A549 (cell line): ENCODE results near the gene RFT1. TPM values are rescaled to one million over a fixed set of nuclear protein-coding genes. Genes with fewer than 3 reads are reported as not detected.
A peak's percentile ranks its signal among the peaks of the same experiment; 100 is the strongest.

Experiments used
- ATAC-seq, 2 experiments: fragments of 200-7000 bp in 1 of 2; fragments of >200 bp in 1 of 2; cut with Nextera tagmentation in 1 of 2; cut with Tn5 transposase in 1 of 2; 3 replicates each; pipeline versions ENCODE4 v1.8.0 to v1.9.1; 2018 to 2020; ENCODE audit warnings: mild to moderate bottlenecking in 1 of 2, moderate library complexity in 1 of 2
- CTCF ChIA-PET: fragments of 300-600 bp; sonication (Branson Sonifier 250); formaldehyde crosslinking; extraction: SDS; loops from one replicate; lab custom pipeline; 2021; ENCODE audit warnings: antibody characterized with exemption, inconsistent platforms; lab: Yijun Ruan, JAX
- POLR2A ChIA-PET: fragments of 350-600 bp; formaldehyde crosslinking; extraction: SDS; loops from one replicate; lab custom pipeline; 2021; ENCODE audit warnings: antibody characterized with exemption, inconsistent platforms; lab: Yijun Ruan, JAX
- DNase-seq, 2 experiments: peaks; one replicate each; pipeline versions ENCODE4 v3.0.0 to v3.0.0-alpha.2; 2011 to 2016; ENCODE audit warnings: low read depth in 1 of 2, low spot score in 1 of 2
- FAIRE-seq: peaks from 2 replicates; lab custom pipeline; 2011; peaks lifted over from hg19 to GRCh38; lab: Jason Lieb, UNC
- H3K27ac ChIP-seq, 2 experiments: fragments of >200 bp; sonication (Bioruptor Twin); formaldehyde crosslinking; 3 replicates each; pipeline ENCODE4 v1.5.1; 2016 to 2017
- H3K4me1 ChIP-seq: fragments of >200 bp; sonication (Bioruptor Twin); formaldehyde crosslinking; 3 replicates; pipeline ENCODE4 v1.6.1; 2016
- H3K4me2 ChIP-seq: fragments of >200 bp; sonication (Bioruptor Twin); formaldehyde crosslinking; 3 replicates; pipeline ENCODE4 v1.6.1; 2016
- H3K4me3 ChIP-seq: fragments of >200 bp; sonication (Bioruptor Twin); formaldehyde crosslinking; 3 replicates; pipeline ENCODE4 v1.5.1; 2016
- H3K9me3 ChIP-seq: fragments of >200 bp; sonication (Bioruptor Twin); formaldehyde crosslinking; 3 replicates; pipeline ENCODE4 v1.6.1; 2016
- CBX8 ChIP-seq: fragments of 200-600 bp; sonication (generic); IDR thresholded peaks from 2 replicates; pipeline ENCODE4 v1.6.1; 2016
- CHD4 ChIP-seq: fragments of 200-600 bp; sonication (generic); IDR thresholded peaks from 2 replicates; pipeline ENCODE4 v1.6.1; 2016; ENCODE audit warnings: antibody characterized with exemption, mild to moderate bottlenecking, borderline replicate concordance
- FOSB ChIP-seq: fragments of 250-450 bp; sonication (Bioruptor Pico); IDR thresholded peaks from 2 replicates; pipeline ENCODE4 v1.5.0; 2020; ENCODE audit warnings: mild to moderate bottlenecking, moderate library complexity
- FOXS1 ChIP-seq: fragments of 250-450 bp; sonication (Bioruptor Pico); IDR thresholded peaks from 2 replicates; pipeline ENCODE4 v1.5.0; 2020; ENCODE audit warnings: mild to moderate bottlenecking, moderate library complexity
- HOXB5 ChIP-seq: fragments of 250-450 bp; sonication (Bioruptor Pico); IDR thresholded peaks from 2 replicates; pipeline ENCODE4 v1.5.0; 2020; ENCODE audit warnings: mild to moderate bottlenecking, moderate library complexity
- JUN ChIP-seq, 2 experiments: fragments of >200 bp; sonication (Bioruptor Twin); formaldehyde crosslinking; IDR thresholded peaks; 2 replicates in 1 of 2; 3 replicates in 1 of 2; pipeline ENCODE4 v1.6.1; 2016 to 2017
- MAZ ChIP-seq: fragments of 150-350 bp; IDR thresholded peaks from 2 replicates; pipeline ENCODE4 v1.6.1; 2014; ENCODE audit warnings: antibody characterized with exemption, low read depth, low read length, borderline replicate concordance
- NFE2L2 ChIP-seq: fragments of 150-350 bp; conservative IDR thresholded peaks from 2 replicates; pipeline ENCODE4 v1.6.1; 2014; ENCODE audit warnings: low read length
- PHF8 ChIP-seq: fragments of 200-600 bp; sonication (generic); IDR thresholded peaks from 2 replicates; pipeline ENCODE4 v1.6.1; 2016; ENCODE audit warnings: low read depth, mild to moderate bottlenecking, antibody characterized with exemption, moderate library complexity, borderline replicate concordance
- POLR2A ChIP-seq: IDR thresholded peaks from 2 replicates; pipeline ENCODE4 v1.6.1; 2012; ENCODE audit warnings: mild to moderate bottlenecking, low read length
- RNF2 ChIP-seq: fragments of 200-600 bp; sonication (generic); IDR thresholded peaks from 2 replicates; pipeline ENCODE4 v1.6.1; 2016; ENCODE audit warnings: low read depth, mild to moderate bottlenecking, antibody characterized with exemption, moderate library complexity, borderline replicate concordance
- SMC3 ChIP-seq: fragments of >200 bp; sonication (Bioruptor Twin); formaldehyde crosslinking; IDR thresholded peaks from 3 replicates; pipeline ENCODE4 v1.6.1; 2018; ENCODE audit warnings: inconsistent platforms
- SREBF2 ChIP-seq: fragments of 450-650 bp; IDR thresholded peaks from 2 replicates; pipeline ENCODE4 v1.6.1; 2014; ENCODE audit warnings: mild to moderate bottlenecking, moderate library complexity
- WGBS: methylation state at CpG from one replicate; pipeline ENCODE4 v1.1.6; 2017; ENCODE audit errors: missing lambda C conversion rate; 5-methylcytosine and 5-hydroxymethylcytosine counted together
- polyA plus RNA-seq, 4 experiments: library from polyadenylated mRNA; depleted of rRNA in 3 of 4; stranded (reverse); fragments of >200 nt; fragmentation: RNase III in 1 of 4; extraction: RNeasy Plus Mini Kit Qiagen cat#74134 plus additional on column Dnase treatment in 1 of 4; gene quantifications; 2 replicates in 3 of 4; 3 replicates in 1 of 4; pipeline ENCODE4 v1.2.3, GENCODE V29; 2011 to 2017
- TF ChIP-seq, protein P1 (sequence below): fragments of 250-450 bp; sonication (Bioruptor Pico); IDR thresholded peaks from 2 replicates; pipeline ENCODE4 v1.5.0; 2021; ENCODE audit warnings: mild to moderate bottlenecking, moderate library complexity, borderline replicate concordance
- TF ChIP-seq, protein P2 (sequence below): fragments of >200 bp; sonication (Bioruptor Twin); formaldehyde crosslinking; IDR thresholded peaks from 3 replicates; pipeline ENCODE4 v1.6.1; 2016
- TF ChIP-seq, protein P3 (sequence below): fragments of 250-450 bp; sonication (Bioruptor Pico); IDR thresholded peaks from 2 replicates; pipeline ENCODE4 v1.5.0; 2020; ENCODE audit warnings: low read depth, mild to moderate bottlenecking, moderate library complexity
- TF ChIP-seq, protein P4 (sequence below): fragments of 150-350 bp; IDR thresholded peaks from 2 replicates; pipeline ENCODE4 v1.6.1; 2014; ENCODE audit warnings: low read depth, mild to moderate bottlenecking, low read length
- TF ChIP-seq, protein P5 (sequence below): fragments of 450-650 bp; IDR thresholded peaks from 2 replicates; pipeline ENCODE4 v1.6.1; 2014; ENCODE audit warnings: antibody characterized with exemption

Gene RFT1
- polyA plus RNA-seq, 2 of the 4 experiments (the other 2 are of a cell fraction) = 15.6 to 33.6 TPM

DNA sequence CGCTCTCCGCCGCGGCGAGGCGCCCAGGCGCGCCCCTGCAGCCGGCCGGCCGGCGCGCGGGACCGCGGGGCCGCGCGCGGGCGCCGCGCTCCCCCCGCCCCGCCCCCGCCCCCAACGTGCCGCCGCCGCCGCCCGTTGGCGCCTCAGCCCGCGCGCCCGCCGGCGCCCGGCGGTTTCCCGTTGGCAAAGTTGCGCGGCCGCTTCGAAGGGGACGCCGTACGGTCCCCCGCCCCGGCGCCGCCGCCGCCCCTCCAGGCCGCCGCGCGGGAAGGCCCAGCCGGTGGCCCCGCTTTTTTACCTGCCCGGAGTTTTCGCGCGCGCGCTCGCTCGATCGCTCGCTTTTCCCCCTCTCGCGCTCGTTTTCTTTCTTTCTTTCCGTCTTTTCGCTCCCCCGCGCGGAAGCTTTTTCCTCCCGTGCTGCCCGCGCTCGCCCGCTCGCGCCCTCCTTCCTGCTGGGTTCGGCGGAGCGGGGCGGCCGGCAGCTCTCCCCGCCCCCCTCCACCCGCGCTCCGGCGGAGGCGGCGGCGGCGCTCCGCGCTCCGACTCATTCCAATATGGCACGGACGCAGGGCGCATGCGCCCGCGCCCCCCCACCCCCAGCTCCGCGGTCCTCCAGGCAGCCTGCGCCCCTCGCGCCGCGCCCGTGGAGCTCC is 84.6 kb downstream of the RFT1 start, which contains the start of gene SFMBT1:
SFMBT1 (minus strand) TSS at position 556 of the 653 bp plus-strand sequence. CDS start 76,945 bp downstream, outside the sequence.
- TF ChIP-seq SMC3 (no peak), PHF8 (peak; percentile 51; the same call in 1 of the 2 replicates), POLR2A (peak; percentile 31), JUN (IDR thresholded peaks at IDR 0.05) (no peak)
- TF ChIP-seq, protein P1, sequence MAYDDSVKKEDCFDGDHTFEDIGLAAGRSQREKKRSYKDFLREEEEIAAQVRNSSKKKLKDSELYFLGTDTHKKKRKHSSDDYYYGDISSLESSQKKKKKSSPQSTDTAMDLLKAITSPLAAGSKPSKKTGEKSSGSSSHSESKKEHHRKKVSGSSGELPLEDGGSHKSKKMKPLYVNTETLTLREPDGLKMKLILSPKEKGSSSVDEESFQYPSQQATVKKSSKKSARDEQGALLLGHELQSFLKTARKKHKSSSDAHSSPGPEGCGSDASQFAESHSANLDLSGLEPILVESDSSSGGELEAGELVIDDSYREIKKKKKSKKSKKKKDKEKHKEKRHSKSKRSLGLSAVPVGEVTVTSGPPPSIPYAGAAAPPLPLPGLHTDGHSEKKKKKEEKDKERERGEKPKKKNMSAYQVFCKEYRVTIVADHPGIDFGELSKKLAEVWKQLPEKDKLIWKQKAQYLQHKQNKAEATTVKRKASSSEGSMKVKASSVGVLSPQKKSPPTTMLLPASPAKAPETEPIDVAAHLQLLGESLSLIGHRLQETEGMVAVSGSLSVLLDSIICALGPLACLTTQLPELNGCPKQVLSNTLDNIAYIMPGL (CRISPR knock-in tag) = no peak
- TF ChIP-seq, protein P2, sequence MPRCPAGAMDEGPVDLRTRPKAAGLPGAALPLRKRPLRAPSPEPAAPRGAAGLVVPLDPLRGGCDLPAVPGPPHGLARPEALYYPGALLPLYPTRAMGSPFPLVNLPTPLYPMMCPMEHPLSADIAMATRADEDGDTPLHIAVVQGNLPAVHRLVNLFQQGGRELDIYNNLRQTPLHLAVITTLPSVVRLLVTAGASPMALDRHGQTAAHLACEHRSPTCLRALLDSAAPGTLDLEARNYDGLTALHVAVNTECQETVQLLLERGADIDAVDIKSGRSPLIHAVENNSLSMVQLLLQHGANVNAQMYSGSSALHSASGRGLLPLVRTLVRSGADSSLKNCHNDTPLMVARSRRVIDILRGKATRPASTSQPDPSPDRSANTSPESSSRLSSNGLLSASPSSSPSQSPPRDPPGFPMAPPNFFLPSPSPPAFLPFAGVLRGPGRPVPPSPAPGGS = 0 out of 3 replicates have a peak, but pooled peaks have one; percentile 28
- Histone ChIP-seq H3K4me1 (peaks cover 36% of the 10 kb centered on the region), H3K9me3 (no peaks in the 10 kb centered on the region), H3K27ac (peak within 1 kb of the TSS; percentile 99 to 100), H3K4me2 (peak within 1 kb of the TSS; percentile 81), H3K4me3 (peak within 1 kb of the TSS; percentile 99)
- DNase-seq (peak; percentile 67 to 72), ATAC-seq (peak; percentile 49 to 76), FAIRE-seq (no peak)
- ChIA-PET POLR2A (interaction anchor here (0.6 to 1.8 kb wide), 5 partner anchors 10 to 273 kb away, joined by 3 to 6 read pairs (median 3); no protein-coding TSS in a partner anchor), CTCF (interaction anchor here (0.8 to 1.9 kb wide), 6 partner anchors 9 to 35 kb away, joined by 3 to 8 read pairs (median 4); no protein-coding TSS in a partner anchor)
- 2% methylated on average over 38 of the region's 117 CpGs for WGBS

DNA sequence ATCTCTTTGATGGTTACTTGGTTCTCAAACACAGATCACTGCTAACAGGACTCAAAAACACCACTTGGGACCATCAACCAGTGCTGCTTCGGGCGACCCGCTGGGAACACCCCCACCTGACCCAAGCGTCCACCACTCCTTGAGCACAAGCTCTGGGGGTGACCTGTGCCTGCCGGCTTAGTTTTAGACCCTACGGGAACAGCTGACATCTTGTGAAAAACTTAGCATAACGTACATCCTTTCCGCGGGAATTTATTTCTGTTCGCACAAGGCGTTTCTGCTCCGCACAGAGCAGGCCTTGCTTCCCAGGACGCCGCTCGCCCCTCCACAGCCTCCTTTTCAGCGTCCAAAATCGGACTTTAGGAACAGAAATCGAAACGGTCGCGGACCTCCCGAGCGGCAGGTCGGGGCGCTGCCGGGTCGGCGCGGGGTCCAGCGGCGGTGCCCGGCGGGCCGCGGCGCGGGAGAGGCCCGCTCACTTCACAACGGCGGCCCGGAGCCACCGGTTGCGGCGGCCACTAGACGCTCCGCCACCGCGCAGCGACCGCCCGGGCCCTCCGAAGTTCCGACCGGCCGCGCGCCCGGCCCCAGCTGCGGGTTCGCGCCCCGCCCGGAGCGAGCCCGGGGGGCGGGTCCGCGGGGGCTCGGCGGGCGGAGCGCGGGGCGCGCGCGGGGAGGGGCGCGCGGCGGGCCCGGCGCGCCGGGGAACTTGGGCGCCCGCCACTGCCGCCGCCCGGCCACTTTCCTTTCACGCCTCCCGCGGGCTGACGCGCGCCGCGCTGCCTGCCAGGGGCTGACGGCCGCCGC is 85.3 kb downstream of the RFT1 start:
- H3K27ac ChIP-seq = peak overlapping the region; percentile 99 to 100
- 2% methylated on average over 12 of the region's 101 CpGs for WGBS
- CTCF ChIA-PET = interaction anchor here (0.7 to 1.2 kb wide), 3 partner anchors 18 to 194 kb away, joined by 3 read pairs; no protein-coding TSS in a partner anchor
- ATAC-seq = peak; percentile 37 to 54
- peak overlapping the region; percentile 99 for H3K4me3 ChIP-seq
- TF ChIP-seq CHD4 = no peak
- TF ChIP-seq FOXS1 (CRISPR knock-in tag) = no peak
- peak; percentile 21; the same call in 1 of the 2 replicates for TF ChIP-seq PHF8
- TF ChIP-seq, all 56 proteins: peak for 1
- peak; percentile 36 to 45 for DNase-seq
- Histone ChIP-seq H3K4me1 (peaks cover 43% of the 10 kb centered on the region), H3K9me3 (no peaks in the 10 kb centered on the region), H3K4me2 (peak overlapping the region; percentile 78)
- no peak for FAIRE-seq
- POLR2A ChIA-PET = interaction anchor here (0.6 to 1.8 kb wide), 3 partner anchors 9 to 224 kb away, joined by 3 to 6 read pairs (median 4); no protein-coding TSS in a partner anchor

DNA sequence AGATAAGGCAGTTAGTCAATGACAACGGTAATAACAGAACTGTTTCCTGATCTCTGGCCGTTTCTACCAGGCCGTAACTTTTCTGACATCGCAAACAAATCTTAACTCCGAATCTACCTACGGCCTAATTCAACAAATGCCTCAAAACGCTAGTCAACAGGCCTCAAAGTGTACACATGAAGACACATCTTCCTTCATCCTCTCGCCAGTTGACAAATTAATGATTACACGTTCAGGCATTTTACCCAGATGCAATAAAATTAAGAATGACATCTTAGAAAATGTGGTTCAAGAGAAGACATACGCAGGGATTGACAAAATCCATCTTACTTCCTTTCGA is 85.9 kb downstream of the RFT1 start:
- ChIA-PET POLR2A (interaction anchor here (1.8 kb wide), 1 partner anchor 9 kb away, joined by 6 read pairs; no protein-coding TSS in a partner anchor), CTCF (interaction anchor here (0.7 to 1.2 kb wide), 2 partner anchors 137 to 193 kb away, joined by 3 read pairs; no protein-coding TSS in a partner anchor)
- H3K27ac ChIP-seq = peak overlapping the region; percentile 99 to 100
- 41% methylated on average over 11 of the region's 11 CpGs for WGBS
- no peak for TF ChIP-seq SMC3
- no peak for TF ChIP-seq FOSB (CRISPR knock-in tag)
- TF ChIP-seq, protein P3, sequence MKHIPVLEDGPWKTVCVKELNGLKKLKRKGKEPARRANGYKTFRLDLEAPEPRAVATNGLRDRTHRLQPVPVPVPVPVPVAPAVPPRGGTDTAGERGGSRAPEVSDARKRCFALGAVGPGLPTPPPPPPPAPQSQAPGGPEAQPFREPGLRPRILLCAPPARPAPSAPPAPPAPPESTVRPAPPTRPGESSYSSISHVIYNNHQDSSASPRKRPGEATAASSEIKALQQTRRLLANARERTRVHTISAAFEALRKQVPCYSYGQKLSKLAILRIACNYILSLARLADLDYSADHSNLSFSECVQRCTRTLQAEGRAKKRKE (CRISPR knock-in tag) = no peak
- TF ChIP-seq, protein P4, sequence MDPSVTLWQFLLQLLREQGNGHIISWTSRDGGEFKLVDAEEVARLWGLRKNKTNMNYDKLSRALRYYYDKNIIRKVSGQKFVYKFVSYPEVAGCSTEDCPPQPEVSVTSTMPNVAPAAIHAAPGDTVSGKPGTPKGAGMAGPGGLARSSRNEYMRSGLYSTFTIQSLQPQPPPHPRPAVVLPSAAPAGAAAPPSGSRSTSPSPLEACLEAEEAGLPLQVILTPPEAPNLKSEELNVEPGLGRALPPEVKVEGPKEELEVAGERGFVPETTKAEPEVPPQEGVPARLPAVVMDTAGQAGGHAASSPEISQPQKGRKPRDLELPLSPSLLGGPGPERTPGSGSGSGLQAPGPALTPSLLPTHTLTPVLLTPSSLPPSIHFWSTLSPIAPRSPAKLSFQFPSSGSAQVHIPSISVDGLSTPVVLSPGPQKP = no peak
- TF ChIP-seq, protein P5, sequence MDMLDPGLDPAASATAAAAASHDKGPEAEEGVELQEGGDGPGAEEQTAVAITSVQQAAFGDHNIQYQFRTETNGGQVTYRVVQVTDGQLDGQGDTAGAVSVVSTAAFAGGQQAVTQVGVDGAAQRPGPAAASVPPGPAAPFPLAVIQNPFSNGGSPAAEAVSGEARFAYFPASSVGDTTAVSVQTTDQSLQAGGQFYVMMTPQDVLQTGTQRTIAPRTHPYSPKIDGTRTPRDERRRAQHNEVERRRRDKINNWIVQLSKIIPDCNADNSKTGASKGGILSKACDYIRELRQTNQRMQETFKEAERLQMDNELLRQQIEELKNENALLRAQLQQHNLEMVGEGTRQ = no peak
- TF ChIP-seq NFE2L2 = no peak
- TF ChIP-seq RNF2 = no peak
- TF ChIP-seq CBX8 = no peak
- TF ChIP-seq HOXB5 (CRISPR knock-in tag) = no peak
- TF ChIP-seq SREBF2 = no peak
- TF ChIP-seq MAZ = no peak
- TF ChIP-seq, all 56 proteins: peak for 0
- DNase-seq (peak in 1 of 2 experiments; percentile 11), FAIRE-seq (no peak), ATAC-seq (no peak)
- H3K9me3 ChIP-seq = no peaks in the 10 kb centered on the region
- peak overlapping the region; percentile 78 for H3K4me2 ChIP-seq
- H3K4me1 ChIP-seq = peaks cover 49% of the 10 kb centered on the region
- H3K4me3 ChIP-seq = peak overlapping the region; percentile 99
